Smooth muscle cell (in vitro differentiated cells): ENCODE measurements around the gene KLHL25. TPM values are rescaled to one million over a fixed set of nuclear protein-coding genes. Genes with fewer than 3 reads are reported as not detected.

ENCODE experiments used
- DNase-seq: peaks from one replicate; lab custom pipeline; 2025; ENCODE audit not compliant: unreplicated experiment; lab: John Stamatoyannopoulos, UW
- H2AFZ ChIP-seq: fragments of 200-600 bp; sonication (generic); 2 replicates; pipeline ENCODE4 v1.6.0; 2016; ENCODE audit warnings: antibody characterized with exemption, low read depth, mild to moderate bottlenecking
- H3F3A ChIP-seq: fragments of 200-600 bp; sonication (generic); 2 replicates; pipeline ENCODE4 v1.6.0; 2017; ENCODE audit warnings: antibody characterized with exemption, low read depth
- H3K27ac ChIP-seq: fragments of 200-600 bp; sonication (generic); 2 replicates; pipeline ENCODE4 v1.5.1; 2016; ENCODE audit warnings: low read depth, mild to moderate bottlenecking
- H3K27me3 ChIP-seq: fragments of 200-600 bp; sonication (generic); 2 replicates; pipeline ENCODE4 v1.6.1; 2016; ENCODE audit warnings: low read depth, mild to moderate bottlenecking
- H3K36me3 ChIP-seq: fragments of 200-600 bp; sonication (generic); 2 replicates; pipeline ENCODE4 v1.5.1; 2016; ENCODE audit warnings: low read depth
- H3K4me1 ChIP-seq: fragments of 200-600 bp; sonication (generic); 2 replicates; pipeline ENCODE4 v1.5.1; 2016; ENCODE audit warnings: low read depth
- H3K4me2 ChIP-seq: fragments of 200-600 bp; sonication (generic); 2 replicates; pipeline ENCODE4 v1.6.0; 2016; ENCODE audit warnings: mild to moderate bottlenecking
- H3K4me3 ChIP-seq: fragments of 200-600 bp; sonication (generic); 2 replicates; pipeline ENCODE4 v1.5.1; 2016; ENCODE audit warnings: mild to moderate bottlenecking
- H3K79me2 ChIP-seq: fragments of 200-600 bp; sonication (generic); 2 replicates; pipeline ENCODE4 v1.6.0; 2016; ENCODE audit warnings: low read depth, mild to moderate bottlenecking
- H3K9ac ChIP-seq: fragments of 200-600 bp; sonication (generic); 2 replicates; pipeline ENCODE4 v1.6.0; 2016; ENCODE audit warnings: low read depth
- H3K9me3 ChIP-seq: fragments of 200-600 bp; sonication (generic); replicated peaks from 2 replicates; pipeline ENCODE4 v1.5.1; 2016; ENCODE audit warnings: low read depth
- H4K20me1 ChIP-seq: fragments of 200-600 bp; sonication (generic); 2 replicates; pipeline ENCODE4 v1.6.0; 2016; ENCODE audit warnings: low read depth
- CTCF ChIP-seq: fragments of 200-600 bp; sonication (generic); IDR thresholded peaks from 2 replicates; pipeline ENCODE4 v1.5.1; 2017; ENCODE audit warnings: borderline replicate concordance, mild to moderate bottlenecking, antibody characterized with exemption; ENCODE audit not compliant: insufficient read depth, poor library complexity, severe bottlenecking
- WGBS: methylation state at CpG from one replicate; pipeline ENCODE4 v1.1.7; 2016; ENCODE audit warnings: low lambda C conversion rate; 5-methylcytosine and 5-hydroxymethylcytosine counted together
- polyA plus RNA-seq: library from polyadenylated mRNA; unstranded; fragments of >200 nt; fragmentation: Nextera tagmentation; extraction: Ambion mirVana; gene quantifications from 2 replicates; pipeline ENCODE4 v1.2.1, GENCODE V29; 2016
- total RNA-seq: library from RNA; depleted of rRNA; stranded (reverse); fragments of >200 nt; gene quantifications from 2 replicates; pipeline ENCODE4 v1.2.3, GENCODE V29; 2014

The KLHL25 gene
- total and polyA plus RNA-seq, 2 experiments from 2014 or later = 5.0 to 6.7 TPM

GRCh38 chr15:85767785-85768529 lies 26.8 kb downstream of the KLHL25 start:
- TF ChIP-seq CTCF = no peak
- Histone ChIP-seq H4K20me1 (peaks cover 74% of the 10 kb centered on the region), H3K4me3 (no peak overlapping the region), H3K9ac (no peak overlapping the region), H3K9me3 (no peaks in the 10 kb centered on the region), H3K4me2 (no peak overlapping the region), H2AFZ (no peak overlapping the region), H3K79me2 (peaks cover 6% of the 10 kb centered on the region), H3K27me3 (no peaks in the 10 kb centered on the region), H3K36me3 (no peaks in the 10 kb centered on the region), H3K4me1 (peaks cover 9% of the 10 kb centered on the region), H3K27ac (no peak overlapping the region), H3F3A (no peaks in the 10 kb centered on the region)
- DNase-seq = no peak
- 95% methylated on average over 26 of the region's 26 CpGs for WGBS

GRCh38 chr15:85766001-85766831 lies 28.5 kb downstream of the KLHL25 start:
- Histone ChIP-seq H3K27me3 (no peaks in the 10 kb centered on the region), H3K27ac (no peak overlapping the region), H2AFZ (no peak overlapping the region), H3F3A (no peaks in the 10 kb centered on the region), H3K9ac (no peak overlapping the region), H3K79me2 (no peaks in the 10 kb centered on the region), H3K36me3 (no peaks in the 10 kb centered on the region), H3K9me3 (no peaks in the 10 kb centered on the region), H3K4me1 (peaks cover 9% of the 10 kb centered on the region), H3K4me2 (no peak overlapping the region), H3K4me3 (no peak overlapping the region), H4K20me1 (peaks cover 74% of the 10 kb centered on the region)
- DNase-seq = no peak
- 82% methylated on average over 24 of the region's 24 CpGs for WGBS
- TF ChIP-seq CTCF = no peak

GRCh38 chr15:85764649-85765277 lies 30.0 kb downstream of the KLHL25 start:
- H2AFZ ChIP-seq = no peak overlapping the region
- H3K9me3 ChIP-seq = no peaks in the 10 kb centered on the region
- H4K20me1 ChIP-seq = peaks cover 62% of the 10 kb centered on the region
- no peak overlapping the region for H3K4me2 ChIP-seq
- H3K4me1 ChIP-seq = peaks cover 9% of the 10 kb centered on the region
- TF ChIP-seq CTCF = no peak
- H3F3A ChIP-seq = no peaks in the 10 kb centered on the region
- H3K36me3 ChIP-seq = no peaks in the 10 kb centered on the region
- no peak overlapping the region for H3K9ac ChIP-seq
- H3K4me3 ChIP-seq = no peak overlapping the region
- no peak for DNase-seq
- H3K79me2 ChIP-seq = no peaks in the 10 kb centered on the region
- H3K27ac ChIP-seq = no peak overlapping the region
- no peaks in the 10 kb centered on the region for H3K27me3 ChIP-seq
- 74% methylated on average over 3 of the region's 3 CpGs for WGBS
